ENCODE data around the gene DDHD1.
"Not testable (repeated sequence)": the region's sequence is repeated elsewhere in the genome, so short reads cannot be mapped to it uniquely, and the experiment has no call there.

DDHD1 gene

DNA sequence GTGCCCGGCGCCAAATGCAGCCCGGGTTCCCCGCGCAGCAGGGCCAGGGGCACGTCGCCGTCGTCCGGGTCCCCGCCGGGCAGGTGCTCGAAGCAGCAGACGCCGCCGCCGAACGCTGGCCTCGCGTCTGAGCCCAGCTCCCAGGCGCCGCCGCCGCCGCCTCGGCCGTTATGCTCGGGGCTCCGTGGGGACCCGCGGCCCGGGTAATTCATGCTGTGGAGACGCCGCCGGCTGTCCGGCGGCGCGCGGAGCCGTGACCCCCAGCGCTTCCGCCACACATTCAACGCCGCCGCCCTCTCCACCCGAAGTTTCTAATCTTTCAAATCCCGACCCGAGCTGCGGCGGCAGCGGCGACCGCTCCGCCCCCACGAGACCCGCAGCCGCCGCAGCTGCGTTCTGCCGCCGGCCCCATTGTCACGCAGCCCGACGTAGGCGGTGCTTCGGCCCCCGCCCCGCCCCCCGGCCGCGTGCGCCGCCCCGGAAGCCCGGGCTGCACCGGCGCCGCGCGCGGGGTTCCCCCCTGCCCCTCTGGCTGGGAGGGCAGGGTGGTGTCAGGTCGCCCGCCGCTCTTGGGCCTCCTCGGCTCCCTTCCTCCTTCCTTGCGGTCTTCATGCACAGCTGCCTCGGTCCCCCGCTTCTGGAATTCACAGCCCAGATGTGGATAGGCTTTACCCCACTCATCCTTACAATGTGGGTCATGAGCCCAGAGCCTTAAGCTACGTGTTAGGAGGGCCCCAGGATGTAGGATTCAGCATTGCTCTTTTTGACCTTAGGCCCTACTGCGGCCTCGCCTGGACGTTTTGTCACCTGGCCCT, at the start of gene DDHD1:
Gene DDHD1, minus strand, starts transcription at position 437 of the 815 bp plus-strand sequence. Its CDS starts 225 bp downstream, at position 212.
- H3K4me1 ChIP-seq (ENCODE audit: control insufficient read depth, insufficient read depth, low read length) = peaks cover 17% of the 10 kb centered on the region
- H3K9ac ChIP-seq (ENCODE audit: low read length) = peak within 1 kb of the TSS; percentile 83
- no peaks in the 10 kb centered on the region for H3K9me3 ChIP-seq (ENCODE audit: control insufficient read depth, insufficient read depth, low read depth, low read length)
- peak within 1 kb of the TSS; percentile 90 for H3K4me3 ChIP-seq (ENCODE audit: low read depth, low read length)
- H3K27ac ChIP-seq (ENCODE audit: low read depth, low read length) = peak within 1 kb of the TSS; percentile 54; the same call in 1 of the 2 replicates
- H3K36me3 ChIP-seq (ENCODE audit: control insufficient read depth, insufficient read depth, low read length) = no peaks in the 10 kb centered on the region
- H3K27me3 ChIP-seq (ENCODE audit: control insufficient read depth, insufficient read depth, low read length) = peaks cover 7% of the 10 kb centered on the region

DNA sequence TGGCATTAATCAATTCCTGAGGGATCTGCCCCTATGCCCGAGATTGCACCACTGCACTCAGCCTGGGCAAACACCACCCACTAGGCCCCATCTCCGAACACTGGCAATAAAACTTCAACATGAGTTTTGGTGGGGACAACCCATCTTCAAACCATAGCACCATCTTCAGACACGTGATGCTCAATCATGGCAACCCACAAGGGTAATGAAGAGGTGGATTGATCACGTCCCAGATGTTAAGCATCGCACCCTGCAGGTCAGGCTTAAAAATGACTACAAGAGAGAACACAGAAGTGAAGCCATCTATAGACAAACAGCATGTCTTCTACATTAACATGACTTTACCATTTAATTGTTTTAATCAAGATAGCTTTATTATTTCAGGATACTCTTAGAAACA, 42.8 kb upstream of the DDHD1 start:
- no peaks in the 10 kb centered on the region for H3K36me3 ChIP-seq (ENCODE audit: control insufficient read depth, insufficient read depth, low read length)
- H3K9me3 ChIP-seq (ENCODE audit: control insufficient read depth, insufficient read depth, low read depth, low read length) = peaks cover 4% of the 10 kb centered on the region; the same call in 1 of the 2 replicates
- no peaks in the 10 kb centered on the region for H3K27me3 ChIP-seq (ENCODE audit: control insufficient read depth, insufficient read depth, low read length)
- no peak overlapping the region for H3K9ac ChIP-seq (ENCODE audit: low read length)
- H3K27ac ChIP-seq (ENCODE audit: low read depth, low read length) = no peak overlapping the region
- H3K4me3 ChIP-seq (ENCODE audit: low read depth, low read length) = no peak overlapping the region
- peaks cover 9% of the 10 kb centered on the region; the same call in 1 of the 2 replicates for H3K4me1 ChIP-seq (ENCODE audit: control insufficient read depth, insufficient read depth, low read length)

DNA sequence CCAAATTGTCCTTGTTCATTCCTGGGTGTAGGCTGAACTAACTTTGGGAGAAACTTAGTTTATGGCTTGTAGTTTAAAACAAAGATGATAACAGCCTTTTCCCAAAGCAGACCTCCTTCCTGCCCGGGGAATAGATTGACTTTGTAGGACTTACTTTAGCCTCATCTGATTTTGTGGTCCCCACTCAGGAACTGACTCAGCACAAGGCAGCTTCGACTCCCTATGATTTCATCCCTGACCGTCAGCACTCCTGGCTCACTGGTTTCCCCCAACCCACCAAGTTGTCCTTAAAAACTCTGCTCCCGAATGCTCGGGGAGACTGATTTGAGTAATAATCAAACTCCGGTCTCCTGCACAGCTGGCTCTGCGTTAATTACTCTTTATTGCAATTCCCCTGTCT, 40.1 kb upstream of the DDHD1 start:
- Histone ChIP-seq H3K4me1 (ENCODE audit: control insufficient read depth, insufficient read depth, low read length) (peaks cover 9% of the 10 kb centered on the region; the same call in 1 of the 2 replicates), H3K4me3 (ENCODE audit: low read depth, low read length) (no peak overlapping the region), H3K9me3 (ENCODE audit: control insufficient read depth, insufficient read depth, low read depth, low read length) (no peaks in the 10 kb centered on the region), H3K36me3 (ENCODE audit: control insufficient read depth, insufficient read depth, low read length) (no peaks in the 10 kb centered on the region), H3K9ac (ENCODE audit: low read length) (no peak overlapping the region), H3K27me3 (ENCODE audit: control insufficient read depth, insufficient read depth, low read length) (no peaks in the 10 kb centered on the region), H3K27ac (ENCODE audit: low read depth, low read length) (no peak overlapping the region)

DNA sequence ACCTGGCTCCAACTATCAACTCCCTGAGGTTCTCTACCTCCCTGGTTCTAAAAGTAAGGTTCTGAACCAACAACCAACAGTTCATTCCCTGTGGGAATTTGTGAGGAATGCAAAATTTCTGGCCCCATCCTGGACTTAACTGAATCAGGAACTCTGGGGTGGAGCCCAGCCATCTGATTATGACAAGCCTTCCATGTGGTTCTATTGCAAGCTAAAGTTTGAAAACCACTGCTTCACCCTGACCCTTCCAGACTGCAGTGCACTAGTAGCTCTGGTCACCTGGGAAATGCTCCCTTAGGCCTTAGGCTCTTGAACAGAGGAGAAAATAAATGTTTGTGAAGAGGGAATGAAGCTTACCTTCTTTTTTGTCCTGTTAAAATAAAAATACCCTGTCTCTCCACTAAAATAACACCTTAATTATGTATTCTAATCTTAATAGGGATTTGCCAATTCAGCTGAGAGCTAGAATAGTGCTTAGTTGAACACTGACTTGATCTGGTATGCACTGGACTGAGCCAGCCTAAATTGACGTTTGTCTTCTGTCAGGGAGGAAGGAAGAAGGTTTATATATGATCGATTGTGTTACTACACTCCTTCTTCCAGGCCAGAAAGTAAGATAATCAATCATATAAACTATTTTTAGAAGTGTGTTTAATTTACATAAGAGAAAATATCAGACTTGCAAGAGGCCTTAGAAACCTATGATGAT, 39.1 kb upstream of the DDHD1 start:
- Histone ChIP-seq H3K27me3 (ENCODE audit: control insufficient read depth, insufficient read depth, low read length) (no peaks in the 10 kb centered on the region), H3K27ac (ENCODE audit: low read depth, low read length) (no peak overlapping the region)

DNA sequence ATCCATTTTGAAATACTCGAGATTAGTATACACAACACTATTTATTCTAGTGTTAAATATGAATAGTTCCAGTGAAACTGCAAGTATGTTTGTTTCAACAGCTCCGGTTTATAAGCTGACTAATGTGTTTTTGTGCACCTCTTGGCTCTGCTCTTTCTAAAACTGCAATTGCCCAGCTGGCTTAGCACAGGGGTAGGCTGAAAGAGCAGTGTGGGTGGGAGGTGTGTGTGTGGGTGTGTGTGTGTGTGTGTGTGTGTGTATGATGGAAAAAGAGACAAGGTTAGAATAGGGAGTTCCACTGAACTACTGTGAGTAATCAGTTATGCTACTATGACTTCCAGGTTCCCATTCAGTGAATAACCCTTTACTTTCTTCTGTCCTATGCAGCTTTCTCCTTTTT, 37.8 kb upstream of the DDHD1 start:
- peaks cover 9% of the 10 kb centered on the region; the same call in 1 of the 2 replicates for H3K4me1 ChIP-seq (ENCODE audit: control insufficient read depth, insufficient read depth, low read length)
- no peaks in the 10 kb centered on the region for H3K36me3 ChIP-seq (ENCODE audit: control insufficient read depth, insufficient read depth, low read length)
- H3K27ac ChIP-seq (ENCODE audit: low read depth, low read length) = no peak overlapping the region
- H3K4me3 ChIP-seq (ENCODE audit: low read depth, low read length) = no peak overlapping the region
- no peak overlapping the region for H3K9ac ChIP-seq (ENCODE audit: low read length)
- H3K27me3 ChIP-seq (ENCODE audit: control insufficient read depth, insufficient read depth, low read length) = no peaks in the 10 kb centered on the region
- H3K9me3 ChIP-seq (ENCODE audit: control insufficient read depth, insufficient read depth, low read depth, low read length) = no peaks in the 10 kb centered on the region

More for the DNA sequence above, 39.1 kb upstream of the DDHD1 start:
- H3K9ac ChIP-seq (ENCODE audit: low read length) = no peak overlapping the region
- H3K4me3 ChIP-seq (ENCODE audit: low read depth, low read length) = no peak overlapping the region
- H3K9me3 ChIP-seq (ENCODE audit: control insufficient read depth, insufficient read depth, low read depth, low read length) = no peaks in the 10 kb centered on the region
- H3K36me3 ChIP-seq (ENCODE audit: control insufficient read depth, insufficient read depth, low read length) = no peaks in the 10 kb centered on the region
- H3K4me1 ChIP-seq (ENCODE audit: control insufficient read depth, insufficient read depth, low read length) = peaks cover 9% of the 10 kb centered on the region; the same call in 1 of the 2 replicates

DNA sequence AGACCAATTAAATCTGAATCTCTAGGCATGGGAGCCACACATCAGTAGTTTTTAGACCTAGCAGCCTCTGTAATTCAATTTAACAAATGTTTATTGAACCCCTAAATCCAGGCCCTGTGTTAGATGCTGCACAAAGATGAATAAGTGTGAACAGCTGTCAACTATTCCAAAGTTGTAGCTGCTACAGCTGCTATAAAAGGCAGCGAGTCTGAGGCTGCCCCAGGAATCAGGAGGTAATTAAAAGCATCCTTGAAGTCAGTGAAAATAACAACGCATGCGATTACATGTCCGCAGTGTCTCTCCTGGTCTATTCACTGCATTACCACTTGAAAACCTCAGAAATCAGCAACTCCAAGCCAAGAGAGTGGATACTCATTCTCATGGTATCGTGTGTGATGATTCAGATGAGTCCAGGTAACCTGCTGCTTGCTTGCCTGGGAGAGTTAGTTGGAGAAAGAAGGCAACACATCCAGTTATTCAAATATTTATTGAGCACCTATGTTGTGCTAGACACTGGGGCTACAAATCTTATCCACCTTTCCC, 34.9 kb upstream of the DDHD1 start:
- Histone ChIP-seq H3K4me1 (ENCODE audit: control insufficient read depth, insufficient read depth, low read length) (peaks cover 15% of the 10 kb centered on the region), H3K27me3 (ENCODE audit: control insufficient read depth, insufficient read depth, low read length) (no peaks in the 10 kb centered on the region), H3K9me3 (ENCODE audit: control insufficient read depth, insufficient read depth, low read depth, low read length) (no peaks in the 10 kb centered on the region), H3K4me3 (ENCODE audit: low read depth, low read length) (no peak overlapping the region), H3K36me3 (ENCODE audit: control insufficient read depth, insufficient read depth, low read length) (no peaks in the 10 kb centered on the region), H3K27ac (ENCODE audit: low read depth, low read length) (no peak overlapping the region), H3K9ac (ENCODE audit: low read length) (no peak overlapping the region)

DNA sequence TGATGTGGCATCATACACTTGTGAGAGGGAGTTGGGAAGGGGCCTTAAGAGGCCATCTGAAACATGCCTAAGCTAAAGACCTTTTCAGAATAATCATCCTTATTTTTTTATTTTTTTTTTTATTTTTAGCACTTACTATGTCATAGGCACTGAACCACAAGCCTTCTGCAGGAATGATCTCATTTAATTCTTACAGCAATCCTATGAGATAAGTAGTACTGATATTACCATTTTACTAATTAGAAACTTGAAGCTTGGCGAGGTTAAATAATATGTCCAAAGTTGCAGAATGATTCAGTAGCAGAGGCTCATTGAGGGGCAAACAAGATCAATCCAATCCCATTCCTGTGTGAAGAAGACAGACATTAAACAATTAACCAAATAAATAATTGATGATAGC, 33.4 kb upstream of the DDHD1 start:
- H3K4me1 ChIP-seq (ENCODE audit: control insufficient read depth, insufficient read depth, low read length) = peaks cover 8% of the 10 kb centered on the region
- no peaks in the 10 kb centered on the region for H3K27me3 ChIP-seq (ENCODE audit: control insufficient read depth, insufficient read depth, low read length)
- H3K9ac ChIP-seq (ENCODE audit: low read length) = no peak overlapping the region
- no peaks in the 10 kb centered on the region for H3K36me3 ChIP-seq (ENCODE audit: control insufficient read depth, insufficient read depth, low read length)
- H3K9me3 ChIP-seq (ENCODE audit: control insufficient read depth, insufficient read depth, low read depth, low read length) = no peaks in the 10 kb centered on the region; the same call in 1 of the 2 replicates
- H3K4me3 ChIP-seq (ENCODE audit: low read depth, low read length) = no peak overlapping the region
- H3K27ac ChIP-seq (ENCODE audit: low read depth, low read length) = no peak overlapping the region

DNA sequence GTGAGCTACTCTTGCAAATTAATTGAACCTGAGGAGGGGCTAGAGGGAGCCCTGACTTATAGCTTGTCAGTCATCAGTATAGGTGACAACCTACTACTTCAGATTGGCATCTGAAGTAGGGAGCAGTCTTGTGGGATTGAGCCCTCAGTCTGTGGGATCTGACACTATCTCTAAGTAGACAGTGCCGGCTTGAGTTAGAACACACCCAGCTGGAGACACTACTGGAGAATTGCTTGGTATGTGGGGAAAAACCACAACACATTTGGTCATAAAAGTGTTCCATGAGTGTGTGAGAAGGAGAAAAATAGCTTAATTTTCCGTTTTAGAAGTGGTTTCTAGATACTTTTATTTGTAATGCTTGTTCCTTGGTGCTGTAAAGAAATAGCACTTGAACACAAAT, 30.5 kb upstream of the DDHD1 start:
- Histone ChIP-seq H3K9me3 (ENCODE audit: control insufficient read depth, insufficient read depth, low read depth, low read length) (no peaks in the 10 kb centered on the region; the same call in 1 of the 2 replicates), H3K27me3 (ENCODE audit: control insufficient read depth, insufficient read depth, low read length) (no peaks in the 10 kb centered on the region), H3K9ac (ENCODE audit: low read length) (no peak overlapping the region), H3K36me3 (ENCODE audit: control insufficient read depth, insufficient read depth, low read length) (no peaks in the 10 kb centered on the region), H3K4me3 (ENCODE audit: low read depth, low read length) (no peak overlapping the region), H3K27ac (ENCODE audit: low read depth, low read length) (no peak overlapping the region), H3K4me1 (ENCODE audit: control insufficient read depth, insufficient read depth, low read length) (peaks cover 18% of the 10 kb centered on the region)

DNA sequence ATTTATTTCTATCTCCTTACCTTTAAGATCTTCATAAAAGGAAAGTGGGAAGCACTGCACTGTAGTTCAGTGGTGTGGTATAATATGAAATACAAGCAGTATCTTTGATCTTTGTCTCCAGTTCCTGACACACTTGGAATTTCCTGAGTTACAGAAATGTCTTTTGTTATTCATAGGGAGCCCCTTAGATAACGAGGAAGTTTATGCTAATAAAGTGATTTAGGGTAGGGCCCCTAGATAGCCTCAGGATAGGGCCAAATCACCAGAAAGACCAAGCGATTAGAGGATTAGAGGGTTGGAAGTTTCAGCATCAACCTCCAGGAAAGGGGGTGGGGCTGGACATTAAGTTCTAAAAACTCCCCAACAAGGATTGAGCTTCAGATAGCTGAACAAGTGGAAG, 29.9 kb upstream of the DDHD1 start:
- no peaks in the 10 kb centered on the region; the same call in 1 of the 2 replicates for H3K9me3 ChIP-seq (ENCODE audit: control insufficient read depth, insufficient read depth, low read depth, low read length)

DNA sequence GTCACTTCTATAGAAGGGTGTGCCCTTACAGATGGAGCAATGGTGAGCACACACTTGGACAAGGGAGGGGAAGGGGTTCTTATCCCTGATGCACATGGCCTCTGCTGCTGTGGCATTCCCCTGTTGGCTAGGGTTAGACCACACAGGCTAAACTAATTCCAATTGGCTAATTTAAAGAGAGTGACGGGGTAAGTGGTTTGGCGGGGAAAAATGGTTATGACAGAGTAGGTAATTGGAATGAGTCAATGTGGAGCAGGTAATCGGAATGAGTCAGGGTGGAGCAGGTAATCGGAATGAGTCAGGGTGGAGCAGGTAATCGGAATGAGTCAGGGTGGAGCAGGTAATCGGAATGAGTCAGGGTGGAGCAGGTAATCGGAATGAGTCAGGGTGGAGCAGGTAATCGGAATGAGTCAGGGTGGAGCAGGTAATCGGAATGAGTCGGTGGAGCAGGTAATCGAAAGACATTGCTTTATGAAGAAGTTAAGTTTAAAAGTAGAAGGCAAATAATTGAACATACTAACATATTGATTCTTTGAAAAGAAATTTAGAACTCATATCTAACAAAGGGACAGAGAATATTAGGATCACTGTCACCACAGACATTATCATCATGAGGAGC, 28.4 kb upstream of the DDHD1 start:
- not testable (repeated sequence) for H3K9me3 ChIP-seq (ENCODE audit: control insufficient read depth, insufficient read depth, low read depth, low read length); H3K27me3 ChIP-seq (ENCODE audit: control insufficient read depth, insufficient read depth, low read length); H3K27ac ChIP-seq (ENCODE audit: low read depth, low read length); H3K4me3 ChIP-seq (ENCODE audit: low read depth, low read length); H3K36me3 ChIP-seq (ENCODE audit: control insufficient read depth, insufficient read depth, low read length); H3K9ac ChIP-seq (ENCODE audit: low read length)
- H3K4me1 ChIP-seq (ENCODE audit: control insufficient read depth, insufficient read depth, low read length) = peaks cover 18% of the 10 kb centered on the region

More for the DNA sequence above, 29.9 kb upstream of the DDHD1 start:
- Histone ChIP-seq H3K36me3 (ENCODE audit: control insufficient read depth, insufficient read depth, low read length) (no peaks in the 10 kb centered on the region), H3K9ac (ENCODE audit: low read length) (no peak overlapping the region), H3K4me3 (ENCODE audit: low read depth, low read length) (no peak overlapping the region), H3K27me3 (ENCODE audit: control insufficient read depth, insufficient read depth, low read length) (no peaks in the 10 kb centered on the region), H3K27ac (ENCODE audit: low read depth, low read length) (no peak overlapping the region), H3K4me1 (ENCODE audit: control insufficient read depth, insufficient read depth, low read length) (peaks cover 18% of the 10 kb centered on the region)

Data from HUES6 (cell line).